Left kidney (tissue), 8 donors: ENCODE data around the gene OR4M2. TPM values are rescaled to one million over a fixed set of nuclear protein-coding genes. Genes with fewer than 3 reads are reported as not detected.
"Not testable (repeated sequence)": the region's sequence is repeated elsewhere in the genome, so short reads cannot be mapped to it uniquely, and the experiment has no call there.

Source experiments
- DNase-seq: peaks from one replicate; pipeline ENCODE4 v3.0.0-alpha.2; 2013
- long read RNA-seq, 8 donors: transcript quantifications; one replicate each; lab custom pipeline, GENCODE V29; 2026
- polyA plus RNA-seq: library from polyadenylated mRNA; unstranded; fragments of 120-200 nt; gene quantifications from one replicate; pipeline ENCODE4 v1.2.1, GENCODE V29; 2013; ENCODE audit not compliant: insufficient read length

OR4M2 gene, protein sequence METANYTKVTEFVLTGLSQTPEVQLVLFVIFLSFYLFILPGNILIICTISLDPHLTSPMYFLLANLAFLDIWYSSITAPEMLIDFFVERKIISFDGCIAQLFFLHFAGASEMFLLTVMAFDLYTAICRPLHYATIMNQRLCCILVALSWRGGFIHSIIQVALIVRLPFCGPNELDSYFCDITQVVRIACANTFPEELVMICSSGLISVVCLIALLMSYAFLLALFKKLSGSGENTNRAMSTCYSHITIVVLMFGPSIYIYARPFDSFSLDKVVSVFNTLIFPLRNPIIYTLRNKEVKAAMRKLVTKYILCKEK
- not detected for polyA plus RNA-seq
- long read RNA-seq, donor 1 = 0 reads
- long read RNA-seq, donor 2 = 0 reads
- long read RNA-seq, donor 3 = 0 reads
- long read RNA-seq, donor 4 = 0 reads
- long read RNA-seq, donor 5 = 0 reads
- long read RNA-seq, donor 6 = 0 reads
- long read RNA-seq, donor 7 = 0 reads
- long read RNA-seq, donor 8 = 0 reads

DNA sequence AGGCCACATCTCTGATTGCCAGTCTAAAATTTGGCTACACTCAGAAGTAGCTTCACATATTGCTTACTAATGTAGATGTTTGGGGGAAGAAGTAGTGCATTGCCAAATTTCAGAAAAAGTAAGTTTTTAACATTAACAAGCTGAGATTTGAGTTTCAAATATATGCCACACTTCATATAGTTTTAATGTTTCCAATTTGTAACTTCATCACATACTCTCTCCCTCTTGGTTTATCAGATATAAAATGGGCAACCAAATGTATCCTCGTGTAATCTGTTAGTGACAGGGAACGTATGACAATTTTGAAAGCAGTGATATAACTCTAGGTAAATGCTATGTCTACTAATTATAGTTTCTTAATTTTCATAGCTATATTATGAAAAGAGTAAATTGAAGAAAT, at the start of gene OR4M2:
Gene OR4M2 (plus strand): TSS at position 301 of the 400 bp plus-strand sequence. CDS start 98 bp downstream, at position 399.
- not testable (repeated sequence) for DNase-seq

DNA sequence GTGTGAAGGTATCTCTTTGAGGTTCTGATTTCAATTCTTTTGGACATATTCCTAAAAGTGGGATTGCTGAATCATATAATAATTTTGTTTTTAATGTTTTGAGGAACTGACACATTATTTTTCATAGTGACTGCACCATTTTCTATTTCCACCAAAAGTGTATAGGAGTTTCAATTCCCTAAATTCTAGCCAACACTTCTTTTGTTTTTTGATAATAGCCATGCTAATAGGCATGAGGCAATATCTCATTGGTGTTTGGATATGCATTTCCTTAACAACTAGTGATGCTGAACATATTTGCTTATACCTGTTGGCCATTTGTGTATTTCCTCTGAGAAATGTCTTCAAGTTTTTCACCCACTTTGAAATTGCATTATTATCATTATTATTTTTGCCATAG, 11.1 kb upstream of the OR4M2 start:
- not testable (repeated sequence) for DNase-seq

DNA sequence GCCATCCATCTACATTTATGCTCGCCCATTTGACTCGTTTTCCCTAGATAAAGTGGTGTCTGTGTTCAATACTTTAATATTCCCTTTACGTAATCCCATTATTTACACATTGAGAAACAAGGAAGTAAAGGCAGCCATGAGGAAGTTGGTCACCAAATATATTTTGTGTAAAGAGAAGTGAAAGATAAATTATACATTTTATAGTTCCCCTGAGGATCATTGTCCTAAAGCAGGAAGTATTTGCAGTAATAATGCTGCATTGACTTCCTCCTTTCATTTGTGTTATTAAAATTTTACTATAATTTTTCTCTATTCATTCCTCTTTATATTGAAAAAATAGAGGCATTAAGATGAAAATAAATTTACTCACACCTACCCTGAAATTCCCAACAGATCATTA, 1.1 kb downstream of the OR4M2 start:
- not testable (repeated sequence) for DNase-seq

DNA sequence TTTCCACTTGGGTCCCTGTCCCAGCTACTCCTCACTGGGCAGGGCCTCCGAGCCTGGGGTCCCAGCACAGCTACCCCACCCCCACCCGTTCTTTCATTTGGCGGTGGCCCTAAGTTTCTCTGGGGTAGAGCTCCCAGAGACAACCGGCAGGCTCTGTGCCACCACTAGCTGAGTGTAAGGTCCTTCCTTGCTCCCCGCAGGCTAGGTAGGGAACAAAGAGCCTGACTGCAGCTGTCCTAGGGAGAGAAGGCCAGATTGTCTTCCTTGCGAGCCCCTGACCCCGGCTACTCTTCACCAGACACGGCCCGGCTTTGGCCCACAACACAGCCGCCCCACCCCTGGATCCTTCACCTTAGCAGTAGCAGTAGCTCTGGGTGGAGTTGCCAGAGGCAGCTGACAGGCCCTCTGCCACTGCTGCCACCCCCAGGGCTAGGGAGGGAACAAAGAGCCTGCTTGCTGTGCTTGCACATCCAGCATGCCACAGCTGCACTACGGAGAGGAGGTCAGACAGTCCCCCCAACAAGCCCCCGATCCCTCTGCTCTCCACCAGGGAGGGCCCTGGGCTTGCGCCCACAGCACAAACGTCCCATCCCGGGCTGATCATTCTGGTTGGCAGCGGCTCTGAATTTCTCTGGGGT, 18.4 kb downstream of the OR4M2 start:
- DNase-seq = not testable (repeated sequence)

DNA sequence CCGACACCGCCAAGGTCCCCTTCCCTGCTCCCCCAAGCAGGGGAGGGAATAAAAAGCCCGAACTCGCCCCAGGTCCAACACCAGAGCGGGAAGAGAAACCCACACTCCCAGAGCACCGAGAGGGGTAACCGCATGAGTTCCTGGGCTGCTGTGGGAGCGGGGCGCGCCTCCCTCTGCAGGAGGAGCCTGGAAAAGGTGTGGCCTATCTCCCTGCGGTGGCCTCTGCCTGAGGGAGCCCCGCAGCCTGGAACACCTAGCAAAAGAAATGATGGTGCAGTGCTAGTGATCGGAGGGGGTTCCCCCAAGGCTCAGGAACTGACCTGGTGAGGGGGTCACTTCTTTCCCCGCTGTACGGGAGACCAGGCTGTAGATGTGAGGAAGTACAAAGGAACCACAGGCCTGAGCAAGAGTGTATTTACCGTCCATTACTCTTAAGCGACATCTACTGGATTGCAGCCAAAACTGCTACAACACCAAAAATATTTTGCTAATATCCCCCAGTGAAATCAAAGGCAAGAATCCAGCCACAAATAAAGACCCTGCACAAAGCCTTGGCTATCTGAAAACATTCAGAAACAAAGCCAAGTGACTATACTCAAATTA, 19.1 kb downstream of the OR4M2 start:
- DNase-seq = not testable (repeated sequence)

DNA sequence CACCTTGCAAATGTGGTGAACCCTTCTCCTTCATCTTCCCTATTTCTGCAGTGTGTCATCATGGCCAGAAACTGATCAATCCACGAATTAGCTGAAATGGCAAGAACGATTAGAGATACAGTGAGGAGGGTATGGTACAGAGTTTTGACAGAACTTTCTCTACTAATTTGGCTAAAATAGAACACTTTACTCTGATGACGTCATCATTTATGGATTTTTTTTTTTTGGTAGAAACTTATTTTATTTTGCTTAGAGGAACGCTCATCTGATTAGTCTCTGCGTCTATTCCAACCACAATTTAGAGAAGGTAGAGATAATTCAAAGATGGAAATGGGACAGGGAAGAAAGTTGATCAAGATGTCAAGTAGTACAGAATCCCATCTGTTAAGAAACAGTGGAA, 41.7 kb downstream of the OR4M2 start:
- not testable (repeated sequence) for DNase-seq

Other genes with a start within 250 kb of the OR4M2 start
- not detected for gene POTEB, start 202.8 kb upstream of the OR4M2 start, polyA plus RNA-seq